GM12878 (cell line): ENCODE data around the gene KCNH5. TPM values are rescaled to one million over a fixed set of nuclear protein-coding genes. Genes with fewer than 3 reads are reported as not detected.

Source experiments
- ATAC-seq: fragments of 200-7000 bp; cut with Tn5 transposase; 3 replicates; pipeline ENCODE4 v1.9.1; 2020; ENCODE audit warnings: mild to moderate bottlenecking, moderate library complexity
- BruUV-seq: library from RNA; stranded (reverse); fragments of 400-500 nt; replicated peaks from 2 replicates; lab custom pipeline; 2021; lab: Mats Ljungman, UMichigan
- CTCF ChIA-PET: fragments of 300-600 bp; sonication (Branson Sonifier 250); formaldehyde crosslinking; extraction: SDS; loops from one replicate; lab custom pipeline; 2021; ENCODE audit warnings: inconsistent platforms; lab: Yijun Ruan, JAX
- POLR2A ChIA-PET: fragments of 350-600 bp; formaldehyde crosslinking; extraction: SDS; loops from one replicate; lab custom pipeline; 2021; ENCODE audit warnings: inconsistent platforms; lab: Charles Lee
- RAD21 ChIA-PET: fragments of 300-600 bp; sonication (Branson Sonifier 250); formaldehyde crosslinking; loops from one replicate; lab custom pipeline; 2023; ENCODE audit warnings: antibody characterized with exemption; ENCODE audit not compliant: unreplicated experiment; lab: Charles Lee
- SMC1A ChIA-PET: fragments of 300-600 bp; sonication (Branson Sonifier 250); formaldehyde crosslinking; loops from one replicate; lab custom pipeline; 2023; ENCODE audit not compliant: unreplicated experiment, uncharacterized antibody; lab: Charles Lee
- DNase-seq: peaks from one replicate; pipeline ENCODE4 v3.0.0-alpha.2; 2011; ENCODE audit warnings: low read depth, low spot score
- FAIRE-seq: peaks from 3 replicates; lab custom pipeline; 2011; peaks lifted over from hg19 to GRCh38; lab: Jason Lieb, UNC
- H2AFZ ChIP-seq: 2 replicates; pipeline ENCODE4 v1.6.0; 2011; ENCODE audit warnings: low read depth, low read length, control low read depth; ENCODE audit not compliant: control insufficient read depth
- H3K27ac ChIP-seq: 2 replicates; pipeline ENCODE4 v1.5.1; 2011; ENCODE audit warnings: control low read depth; ENCODE audit not compliant: control insufficient read depth, insufficient read depth
- H3K27me3 ChIP-seq, 2 experiments: replicated peaks in 1 of 2; 2 replicates each; pipeline versions ENCODE4 v1.6.0 to v1.6.1; 2011; ENCODE audit warnings: low read length in 1 of 2; ENCODE audit not compliant: control insufficient read depth in 2 of 2, insufficient read depth in 2 of 2
- H3K36me3 ChIP-seq, 2 experiments: 2 replicates each; pipeline ENCODE4 v1.5.1; 2011; ENCODE audit warnings: low read length in 1 of 2; ENCODE audit not compliant: control insufficient read depth in 2 of 2, insufficient read depth in 2 of 2
- H3K4me1 ChIP-seq: 2 replicates; pipeline ENCODE4 v1.6.1; 2011; ENCODE audit warnings: mild to moderate bottlenecking, low read length, moderate library complexity, mixed read lengths; ENCODE audit not compliant: control insufficient read depth, insufficient read depth
- H3K4me2 ChIP-seq: 2 replicates; pipeline ENCODE4 v1.6.0; 2011; ENCODE audit warnings: control low read depth; ENCODE audit not compliant: control insufficient read depth, insufficient read depth
- H3K4me3 ChIP-seq: fragments of 200-600 bp; sonication (generic); 2 replicates; pipeline ENCODE4 v1.5.1; 2016
- H3K79me2 ChIP-seq: 2 replicates; pipeline ENCODE4 v1.6.0; 2011; ENCODE audit warnings: low read length; ENCODE audit not compliant: control insufficient read depth, insufficient read depth
- H3K9ac ChIP-seq: 2 replicates; pipeline ENCODE4 v1.8.0; 2011; ENCODE audit warnings: low read length, control low read depth, mixed read lengths; ENCODE audit not compliant: control insufficient read depth, insufficient read depth
- H3K9me3 ChIP-seq: replicated peaks from 3 replicates; pipeline ENCODE4 v1.5.1; 2011; ENCODE audit warnings: mild to moderate bottlenecking, low read length; ENCODE audit not compliant: control insufficient read depth, insufficient read depth
- H4K20me1 ChIP-seq: 2 replicates; pipeline ENCODE4 v1.6.0; 2011; ENCODE audit not compliant: control insufficient read depth, insufficient read depth
- CBFB ChIP-seq: IDR thresholded peaks from 2 replicates; pipeline ENCODE4 v1.6.1; 2016; ENCODE audit warnings: antibody characterized with exemption, low read depth
- CEBPB ChIP-seq, 2 experiments: fragments of 150-350 bp in 1 of 2; IDR thresholded peaks; 2 replicates each; pipeline ENCODE4 v1.6.1; 2012 to 2014; ENCODE audit warnings: low read depth in 2 of 2, low read length in 2 of 2, borderline replicate concordance in 1 of 2, inconsistent platforms in 1 of 2
- E4F1 ChIP-seq: fragments of 450-650 bp; IDR thresholded peaks from 2 replicates; pipeline ENCODE4 v1.6.1; 2018; ENCODE audit warnings: borderline replicate concordance, mild to moderate bottlenecking; ENCODE audit not compliant: partially characterized antibody
- EP300 ChIP-seq, 2 experiments: fragments of 150-350 bp in 1 of 2; IDR thresholded peaks; 2 replicates each; pipeline ENCODE4 v1.6.1; 2011 to 2012; ENCODE audit warnings: low read depth in 2 of 2, low read length in 2 of 2, borderline replicate concordance in 1 of 2, improper control_type of control experiment in 1 of 2, inconsistent platforms in 1 of 2; ENCODE audit not compliant: control insufficient read depth in 1 of 2
- IKZF2 ChIP-seq, 2 experiments: fragments of 450-650 bp; IDR thresholded peaks; 2 replicates each; pipeline ENCODE4 v1.6.1; 2017; ENCODE audit warnings: mild to moderate bottlenecking in 2 of 2, moderate library complexity in 2 of 2
- IRF4 ChIP-seq: IDR thresholded peaks from 2 replicates; pipeline ENCODE4 v1.6.1; 2011; ENCODE audit warnings: low read depth, low read length
- JUNB ChIP-seq: IDR thresholded peaks from 2 replicates; pipeline ENCODE4 v1.6.1; 2016; ENCODE audit warnings: antibody characterized with exemption, mild to moderate bottlenecking
- MXI1 ChIP-seq: fragments of 150-350 bp; IDR thresholded peaks from 2 replicates; pipeline ENCODE4 v1.6.1; 2011; ENCODE audit warnings: low read depth, mild to moderate bottlenecking, inconsistent platforms, low read length, improper control_type of control experiment
- NRF1 ChIP-seq: conservative IDR thresholded peaks from 2 replicates; pipeline ENCODE4 v1.6.1; 2011; ENCODE audit warnings: mild to moderate bottlenecking, low read depth, low read length, improper control_type of control experiment
- RAD51 ChIP-seq: fragments of 450-650 bp; IDR thresholded peaks from 2 replicates; pipeline ENCODE4 v1.6.1; 2016; ENCODE audit warnings: moderate library complexity, mild to moderate bottlenecking, inconsistent platforms
- SIN3A ChIP-seq: IDR thresholded peaks from 2 replicates; pipeline ENCODE4 v1.6.1; 2012; ENCODE audit warnings: low read depth, low read length, improper control_type of control experiment
- ZBTB11 ChIP-seq: fragments of 450-650 bp; formaldehyde crosslinking; IDR thresholded peaks from 2 replicates; pipeline ENCODE4 v1.5.0; 2022; ENCODE audit warnings: mild to moderate bottlenecking, missing genetic modification characterization
- ZNF274 ChIP-seq: IDR thresholded peaks from one replicate; pipeline ENCODE4 v1.8.0; 2011; ENCODE audit not compliant: insufficient read length, insufficient read depth
- WGBS: methylation state at CpG from one replicate; pipeline ENCODE4 v1.1.6; 2016; ENCODE audit warnings: low lambda C conversion rate; ENCODE audit not compliant: insufficient replicate concordance, insufficient coverage; ENCODE audit errors: missing lambda C conversion rate; 5-methylcytosine and 5-hydroxymethylcytosine counted together
- in situ Hi-C: fragments of 300-500 bp; cut with MboI; formaldehyde crosslinking; loops from 9 replicates; pipeline ENCODE4 v1.14.3; 2018; ENCODE audit warnings: mixed read lengths
- intact Hi-C: fragments of 100-400 bp; cut with micrococcal nuclease; formaldehyde crosslinking; loops from one replicate; pipeline ENCODE4 v1.14.2; 2022; ENCODE audit not compliant: unreplicated experiment
- polyA plus RNA-seq, 11 experiments: library from polyadenylated mRNA; depleted of rRNA in 4 of 11; unstranded in 6 of 11; stranded (reverse) in 5 of 11; fragments of >200 nt; fragmentation: Nextera tagmentation in 4 of 11; fragmentation: Illumina TruSeq in 1 of 11; extraction: Ambion mirVana in 4 of 11; extraction: Trizol in 1 of 11; gene quantifications; 1 replicate in 1 of 11; 2 replicates in 10 of 11; pipeline versions ENCODE4 v1.2.1 to v1.2.3, GENCODE V29; 2011 to 2016; ENCODE audit warnings: inconsistent platforms in 2 of 11, missing spikeins in 2 of 11, low read depth in 1 of 11
- total RNA-seq, 4 experiments: library from RNA; depleted of rRNA in 3 of 4; stranded (reverse); fragments of >200 nt in 3 of 4; fragmentation: Illumina TruSeq in 1 of 4; extraction: Trizol in 1 of 4; gene quantifications; 2 replicates each; pipeline versions ENCODE4 v1.2.1 to v1.2.3, GENCODE V29; 2013 to 2021
- TF ChIP-seq, protein P1 (sequence below): fragments of 450-650 bp; IDR thresholded peaks from 2 replicates; pipeline ENCODE4 v1.6.1; 2017; ENCODE audit warnings: mild to moderate bottlenecking, moderate library complexity

Gene KCNH5
- total and polyA plus RNA-seq, 10 of the 15 experiments (the other 5 are each of a cell fraction or from before 2014, with no cell fraction given) = under 0.01 to 0.04 (median 0.04) TPM; not detected in 7

GRCh38 chr14:62689733-62690132, 355.5 kb downstream of the KCNH5 start (continued):
- no peak for TF ChIP-seq IKZF2 (IDR thresholded peaks at IDR 0.05)

DNA sequence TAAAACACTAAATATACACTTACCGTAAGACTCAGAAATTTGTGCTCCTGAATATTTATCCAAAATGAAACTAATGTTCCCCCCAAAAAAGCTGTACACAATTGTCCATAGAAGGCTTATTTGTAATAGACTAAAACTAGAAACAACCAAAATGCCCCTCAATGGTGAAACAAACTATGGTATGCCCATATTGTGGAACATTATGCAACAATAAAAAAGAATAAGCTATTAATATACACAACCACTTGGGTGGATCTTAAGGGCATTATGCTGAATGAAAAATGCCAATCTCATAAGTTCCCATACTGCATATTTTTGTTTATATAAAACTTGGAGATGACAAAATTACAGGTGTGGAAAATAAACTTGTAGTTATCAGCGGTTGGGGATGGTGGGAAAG, 357.4 kb downstream of the KCNH5 start:
- ChIA-PET CTCF (no interaction called here), RAD21 (no interaction called here), SMC1A (no interaction called here), POLR2A (no interaction called here)
- no peak overlapping the region for H3K4me3 ChIP-seq
- H4K20me1 ChIP-seq = no peaks in the 10 kb centered on the region
- H3K9ac ChIP-seq = no peak overlapping the region
- H3K9me3 ChIP-seq = no peaks in the 10 kb centered on the region
- ATAC-seq (no peak), FAIRE-seq (no peak), DNase-seq (no peak)
- H3K4me2 ChIP-seq = no peak overlapping the region
- no peak overlapping the region for H2AFZ ChIP-seq
- intact Hi-C loops = no loop called here
- H3K27me3 ChIP-seq = no peaks in the 10 kb centered on the region
- no peaks in the 10 kb centered on the region for H3K4me1 ChIP-seq
- BruUV-seq = no TSS peak
- no peaks in the 10 kb centered on the region for H3K79me2 ChIP-seq
- H3K36me3 ChIP-seq = no peaks in the 10 kb centered on the region
- 35% methylated on average over 2 of the region's 2 CpGs for WGBS
- in situ Hi-C loops = no loop called here
- no peak overlapping the region for H3K27ac ChIP-seq
- TF ChIP-seq SIN3A (no peak), E4F1 (no peak), ZBTB11 (CRISPR knock-in tag) (no peak), EP300 (IDR thresholded peaks at IDR 0.05; ENCODE audit: borderline replicate concordance in 1 of 2, control insufficient read depth in 1 of 2, low read depth in 2 of 2, low read length in 2 of 2) (no peak), RAD51 (no peak), MXI1 (no peak), CEBPB (IDR thresholded peaks at IDR 0.05; ENCODE audit: borderline replicate concordance in 1 of 2, low read depth in 2 of 2, low read length in 2 of 2) (no peak), ZNF274 (no peak), IRF4 (no peak), CBFB (no peak), JUNB (no peak), NRF1 (no peak)
- TF ChIP-seq, protein P1, sequence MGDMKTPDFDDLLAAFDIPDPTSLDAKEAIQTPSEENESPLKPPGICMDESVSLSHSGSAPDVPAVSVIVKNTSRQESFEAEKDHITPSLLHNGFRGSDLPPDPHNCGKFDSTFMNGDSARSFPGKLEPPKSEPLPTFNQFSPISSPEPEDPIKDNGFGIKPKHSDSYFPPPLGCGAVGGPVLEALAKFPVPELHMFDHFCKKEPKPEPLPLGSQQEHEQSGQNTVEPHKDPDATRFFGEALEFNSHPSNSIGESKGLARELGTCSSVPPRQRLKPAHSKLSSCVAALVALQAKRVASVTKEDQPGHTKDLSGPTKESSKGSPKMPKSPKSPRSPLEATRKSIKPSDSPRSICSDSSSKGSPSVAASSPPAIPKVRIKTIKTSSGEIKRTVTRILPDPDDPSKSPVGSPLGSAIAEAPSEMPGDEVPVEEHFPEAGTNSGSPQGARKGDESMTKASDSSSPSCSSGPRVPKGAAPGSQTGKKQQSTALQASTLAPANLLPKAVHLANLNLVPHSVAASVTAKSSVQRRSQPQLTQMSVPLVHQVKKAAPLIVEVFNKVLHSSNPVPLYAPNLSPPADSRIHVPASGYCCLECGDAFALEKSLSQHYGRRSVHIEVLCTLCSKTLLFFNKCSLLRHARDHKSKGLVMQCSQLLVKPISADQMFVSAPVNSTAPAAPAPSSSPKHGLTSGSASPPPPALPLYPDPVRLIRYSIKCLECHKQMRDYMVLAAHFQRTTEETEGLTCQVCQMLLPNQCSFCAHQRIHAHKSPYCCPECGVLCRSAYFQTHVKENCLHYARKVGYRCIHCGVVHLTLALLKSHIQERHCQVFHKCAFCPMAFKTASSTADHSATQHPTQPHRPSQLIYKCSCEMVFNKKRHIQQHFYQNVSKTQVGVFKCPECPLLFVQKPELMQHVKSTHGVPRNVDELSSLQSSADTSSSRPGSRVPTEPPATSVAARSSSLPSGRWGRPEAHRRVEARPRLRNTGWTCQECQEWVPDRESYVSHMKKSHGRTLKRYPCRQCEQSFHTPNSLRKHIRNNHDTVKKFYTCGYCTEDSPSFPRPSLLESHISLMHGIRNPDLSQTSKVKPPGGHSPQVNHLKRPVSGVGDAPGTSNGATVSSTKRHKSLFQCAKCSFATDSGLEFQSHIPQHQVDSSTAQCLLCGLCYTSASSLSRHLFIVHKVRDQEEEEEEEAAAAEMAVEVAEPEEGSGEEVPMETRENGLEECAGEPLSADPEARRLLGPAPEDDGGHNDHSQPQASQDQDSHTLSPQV = no peak
